Globus pallidus (tissue), 1 donor: ENCODE results near the gene C10orf88.

Experiments used
- DNase-seq: peaks from one replicate; pipeline ENCODE4 v3.0.0-alpha.2; 2015; ENCODE audit warnings: low spot score

Gene C10orf88, protein sequence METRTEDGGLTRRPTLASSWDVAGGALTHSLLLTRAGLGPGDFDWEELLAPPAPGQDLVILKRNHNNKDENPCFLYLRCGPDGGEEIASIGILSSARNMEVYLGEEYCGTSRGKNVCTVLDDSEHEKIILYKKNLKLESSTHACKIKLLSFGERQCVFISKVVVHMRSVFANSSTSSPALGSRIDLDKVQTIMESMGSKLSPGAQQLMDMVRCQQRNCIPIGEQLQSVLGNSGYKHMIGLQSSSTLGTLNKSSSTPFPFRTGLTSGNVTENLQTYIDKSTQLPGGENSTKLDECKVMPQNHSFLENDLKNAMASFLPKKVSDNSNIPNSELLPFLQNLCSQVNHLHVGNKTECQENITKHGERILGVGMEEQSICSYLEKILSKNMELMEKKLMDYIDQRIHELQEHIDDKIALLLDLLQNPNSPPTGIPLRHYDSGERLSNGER

DNA sequence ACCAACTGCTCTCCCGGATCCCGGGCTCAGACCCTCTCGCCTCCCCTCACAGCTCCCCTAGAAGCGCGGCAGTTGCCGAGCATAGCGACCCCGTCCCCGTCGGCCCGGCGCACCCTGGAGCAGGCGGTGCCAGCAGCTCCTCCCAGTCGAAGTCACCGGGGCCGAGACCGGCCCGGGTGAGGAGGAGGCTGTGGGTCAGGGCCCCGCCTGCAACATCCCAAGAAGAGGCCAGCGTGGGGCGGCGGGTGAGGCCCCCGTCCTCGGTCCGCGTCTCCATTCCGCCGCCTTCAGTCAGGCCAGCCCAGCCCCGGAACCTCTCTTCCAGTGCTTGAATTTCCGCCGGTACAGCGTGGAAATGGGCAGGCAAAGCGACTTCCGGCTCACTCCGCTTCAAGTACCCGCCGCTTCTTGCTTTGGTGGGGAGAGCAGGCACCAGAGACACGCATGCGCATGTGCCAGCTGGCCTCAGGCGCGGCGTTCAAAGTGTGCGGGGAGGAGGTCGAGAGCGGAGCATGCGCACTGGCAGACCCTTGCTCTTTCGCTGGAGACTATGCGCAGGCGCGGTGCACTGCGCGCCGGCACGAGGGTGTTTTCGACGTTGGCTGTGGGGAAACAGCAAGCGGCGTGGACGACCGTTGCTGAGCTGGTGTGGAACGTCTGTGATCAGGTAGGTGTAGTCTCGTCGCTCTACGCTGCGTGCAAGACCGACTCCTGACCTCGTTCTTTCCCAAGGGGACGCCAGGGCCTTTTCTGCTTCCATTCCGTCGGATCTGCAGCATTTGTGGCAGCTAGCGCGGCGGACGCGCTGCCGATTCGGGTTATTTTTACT is at the start of gene C10orf88:
C10orf88 (minus strand) TSS at position 326 of the 829 bp plus-strand sequence; CDS start at position 277, 49 bp downstream.
- peak; percentile 98 for DNase-seq

DNA sequence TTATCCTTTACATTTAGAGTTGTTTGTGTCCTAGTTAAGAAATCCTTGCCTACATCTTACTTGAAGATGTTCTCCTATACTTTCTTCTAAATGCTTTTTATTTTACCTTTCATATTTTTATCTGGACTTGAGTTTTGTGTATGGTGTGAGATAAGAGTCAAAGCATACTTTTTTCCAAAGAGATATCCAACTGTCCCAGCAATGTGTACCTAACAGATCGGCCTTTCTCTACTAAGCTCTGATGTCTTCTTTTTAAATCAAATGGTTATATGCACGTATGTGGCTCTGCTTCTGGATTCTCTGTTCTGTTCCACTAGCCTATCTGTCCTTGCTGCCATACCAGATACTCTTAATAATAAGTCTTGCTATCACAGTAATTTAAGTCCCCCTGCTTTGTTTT is 47.3 kb upstream of the C10orf88 start:
- no peak for DNase-seq

DNA sequence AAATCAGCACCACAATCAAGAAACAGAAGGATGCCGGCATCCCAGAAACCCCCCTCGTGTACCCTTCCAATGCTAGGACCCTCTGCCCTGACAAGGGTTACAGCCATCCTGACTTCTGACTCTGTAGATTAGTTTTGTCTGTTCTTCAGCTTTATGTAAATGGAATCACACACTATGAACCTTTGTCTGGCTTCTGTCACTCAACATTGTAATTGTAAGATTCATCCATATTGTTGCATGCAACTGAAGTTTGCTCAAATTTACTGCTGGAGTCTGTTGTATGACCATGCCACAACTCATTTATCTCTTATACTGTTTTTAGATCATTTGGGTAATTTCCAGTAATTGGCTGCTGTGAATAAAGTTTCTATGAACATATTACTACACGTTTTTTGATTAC is 46.1 kb upstream of the C10orf88 start:
- no peak for DNase-seq

DNA sequence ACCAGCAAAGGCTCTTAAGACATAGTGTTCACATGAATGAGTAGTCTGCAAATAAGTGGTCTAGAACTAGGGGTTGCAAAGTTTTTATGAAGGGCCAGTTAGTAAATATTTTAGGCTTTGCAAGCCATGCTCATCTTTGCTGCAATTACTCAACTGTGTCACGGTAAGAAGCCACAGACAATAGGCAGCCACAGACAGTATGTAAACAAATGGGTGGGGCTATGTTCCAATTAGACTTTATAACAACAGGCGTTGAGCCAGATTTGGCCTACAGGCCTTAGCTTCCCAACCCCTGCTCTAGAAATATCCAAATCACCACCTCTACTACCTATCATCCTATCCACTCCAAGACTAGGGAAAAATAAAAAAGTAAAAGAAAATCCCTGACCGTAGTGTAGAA is 45.3 kb upstream of the C10orf88 start:
- DNase-seq: peak; percentile 46

DNA sequence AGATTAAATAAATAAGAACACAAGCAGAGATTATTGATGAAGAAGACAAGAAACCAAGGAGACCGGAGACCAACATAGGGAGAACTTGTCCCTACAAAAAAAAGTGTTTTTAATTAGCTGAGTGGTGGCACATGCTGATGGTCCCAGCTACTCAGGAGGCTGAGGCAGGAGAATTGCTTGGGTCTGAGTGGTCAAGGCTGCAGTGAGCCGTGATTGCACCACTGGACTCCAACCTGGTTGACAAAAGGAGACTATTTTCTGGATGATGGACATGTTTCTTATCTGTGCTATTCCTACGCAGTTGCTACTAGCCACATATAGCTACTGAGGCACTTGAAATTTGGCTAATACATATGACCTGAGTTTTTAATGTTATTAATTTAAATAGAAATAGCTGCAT is 44.9 kb upstream of the C10orf88 start:
- DNase-seq: no peak

DNA sequence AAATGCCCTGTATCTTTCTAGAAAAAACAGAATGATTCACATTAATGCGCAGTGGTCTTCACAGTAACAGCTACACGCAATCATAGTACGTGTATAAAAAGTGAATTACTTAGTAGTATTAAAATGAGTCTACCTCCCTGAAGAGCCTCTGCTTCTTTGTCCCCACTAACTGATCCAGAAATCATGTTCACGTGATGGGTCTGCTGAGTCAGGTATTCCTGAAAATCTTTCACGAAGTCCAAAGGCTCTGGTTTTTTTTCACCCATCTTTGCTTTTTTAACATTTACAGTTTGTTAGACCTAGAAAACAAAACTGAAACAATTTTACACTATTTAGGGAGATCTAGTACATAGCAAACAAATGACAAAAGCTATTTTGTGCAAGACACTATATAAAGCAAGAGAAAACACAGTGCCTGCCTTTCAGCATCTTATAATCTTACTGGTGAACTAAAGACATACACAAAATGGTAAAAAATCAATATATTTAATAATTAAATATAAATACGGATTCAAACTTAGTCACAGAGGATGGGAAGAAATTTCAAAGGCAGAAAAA is 44.4 kb upstream of the C10orf88 start:
- no peak for DNase-seq

DNA sequence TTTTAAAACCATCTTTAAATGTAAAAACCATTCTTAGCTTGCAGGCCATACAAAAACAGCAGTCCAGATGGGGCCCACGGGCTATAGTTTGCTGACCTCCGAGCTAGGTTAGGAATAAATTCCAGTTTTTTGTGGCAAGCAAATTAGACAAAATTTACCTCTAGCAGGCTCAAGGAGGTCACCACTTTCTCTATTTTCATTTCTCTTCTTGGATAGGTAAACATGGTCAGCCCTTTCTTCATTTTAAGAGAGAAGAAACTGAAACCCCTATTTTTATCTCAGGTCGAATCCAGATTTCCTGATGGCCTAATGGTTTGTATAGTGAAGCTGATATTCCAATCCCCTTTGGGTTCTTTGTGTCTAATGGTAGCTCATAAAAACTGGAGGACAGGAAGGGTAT is 43.8 kb upstream of the C10orf88 start:
- DNase-seq: no peak

DNA sequence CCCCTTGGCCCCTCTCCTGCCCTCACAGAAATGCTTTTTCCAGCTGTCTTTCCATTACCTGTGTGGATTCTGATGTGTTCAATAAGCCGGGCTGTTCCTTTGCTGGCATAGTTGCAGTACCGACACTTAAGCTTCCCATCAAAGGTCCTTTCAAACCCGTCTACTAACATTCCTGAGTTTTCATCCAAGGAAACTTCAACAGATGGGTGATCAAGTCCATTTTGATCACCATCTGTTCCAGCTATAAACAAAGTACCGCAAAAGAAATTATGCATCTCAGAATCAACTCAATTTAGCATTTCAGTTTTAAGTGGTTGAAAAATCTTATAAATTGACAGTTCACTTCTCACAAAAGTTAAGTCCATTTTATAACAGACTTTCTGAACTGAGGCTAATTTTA is 41.9 kb upstream of the C10orf88 start:
- no peak for DNase-seq

DNA sequence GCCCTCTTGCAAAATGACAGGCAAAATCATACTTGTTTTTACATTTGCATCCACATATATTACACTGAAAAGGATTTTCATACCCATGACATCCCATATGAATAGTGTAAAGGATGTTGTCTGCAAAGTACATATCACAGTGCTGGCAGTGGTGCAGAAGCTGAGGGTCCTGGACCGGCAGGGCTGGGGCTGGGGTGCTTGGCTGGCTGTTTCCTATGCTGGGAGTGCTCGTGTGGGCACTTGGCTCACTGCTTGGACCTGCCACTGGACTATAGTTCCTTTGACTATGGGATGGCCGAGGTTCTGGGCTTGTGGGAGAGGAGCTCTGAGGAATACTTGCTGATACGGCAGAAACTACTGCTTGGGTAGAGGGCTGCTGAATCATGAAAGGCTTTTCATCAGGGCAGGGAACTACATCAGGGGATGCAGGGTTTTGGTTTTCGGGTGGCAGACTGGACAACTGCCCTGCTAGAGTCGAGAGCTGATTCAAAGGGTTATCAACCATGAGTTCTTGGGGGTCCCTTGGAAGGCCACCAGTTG is 39.8 kb upstream of the C10orf88 start:
- no peak for DNase-seq

DNA sequence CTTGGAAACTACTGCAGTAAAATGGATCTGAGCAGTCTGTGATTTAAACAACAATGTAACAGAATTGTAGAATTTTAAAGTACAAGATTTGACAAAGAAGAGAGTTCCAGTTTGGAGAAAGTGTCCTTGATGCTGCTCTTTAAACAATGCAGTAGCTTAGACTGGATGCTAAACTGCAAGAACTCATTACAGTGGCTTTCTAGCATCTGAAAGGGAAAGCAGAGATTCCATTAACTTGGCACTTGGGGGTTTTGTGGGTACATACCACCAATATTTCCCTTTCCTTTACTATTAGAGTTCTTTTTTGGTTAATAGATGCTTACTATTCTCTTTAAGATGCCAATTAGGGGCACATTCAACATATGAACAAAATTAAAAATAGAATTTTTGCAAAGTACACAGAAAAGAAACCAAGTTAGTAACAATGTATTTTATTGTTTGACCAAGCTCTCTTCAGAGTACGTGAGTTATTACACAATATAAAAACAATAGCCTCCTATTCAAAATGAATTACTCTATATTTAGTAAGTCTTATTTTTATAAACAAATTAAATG is 38.1 kb upstream of the C10orf88 start:
- peak; percentile 65 for DNase-seq

DNA sequence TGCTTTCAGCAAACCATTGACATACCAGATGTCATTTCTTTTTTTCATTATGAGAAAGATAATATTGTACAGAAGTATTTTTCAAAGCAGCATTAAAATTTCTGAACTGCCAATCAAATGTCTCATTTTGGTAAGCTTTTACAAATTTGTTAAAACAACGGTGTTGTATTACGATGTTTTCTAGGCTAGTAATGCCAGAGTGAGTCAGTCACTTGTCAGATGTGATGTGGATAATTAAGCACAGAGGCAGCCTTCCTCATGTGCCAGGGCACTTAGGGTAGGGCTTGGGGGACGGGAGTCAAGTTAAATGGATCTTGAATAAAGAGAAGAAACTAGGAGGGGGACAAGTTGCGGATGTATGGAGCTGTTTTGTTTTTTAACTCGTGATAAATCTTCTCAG is 36.3 kb upstream of the C10orf88 start:
- DNase-seq: no peak

DNA sequence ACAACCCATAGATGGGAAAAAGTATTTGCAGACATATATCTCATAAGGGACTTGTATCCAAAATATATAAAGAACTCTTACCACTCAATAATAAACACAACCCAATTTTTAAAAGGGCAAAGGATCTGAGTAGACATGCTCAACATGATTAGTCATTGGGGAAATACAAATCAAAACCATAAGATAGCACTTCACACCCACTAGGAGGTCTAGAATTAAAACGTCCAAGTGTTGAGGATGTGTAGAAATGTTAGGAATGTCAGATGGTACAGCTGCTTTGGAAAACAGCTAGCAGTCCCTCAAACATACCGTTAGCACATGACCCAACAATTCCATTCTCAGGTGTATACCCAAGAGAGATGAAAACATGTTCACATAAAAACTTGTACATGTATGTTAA is 34.5 kb upstream of the C10orf88 start:
- DNase-seq: no peak

DNA sequence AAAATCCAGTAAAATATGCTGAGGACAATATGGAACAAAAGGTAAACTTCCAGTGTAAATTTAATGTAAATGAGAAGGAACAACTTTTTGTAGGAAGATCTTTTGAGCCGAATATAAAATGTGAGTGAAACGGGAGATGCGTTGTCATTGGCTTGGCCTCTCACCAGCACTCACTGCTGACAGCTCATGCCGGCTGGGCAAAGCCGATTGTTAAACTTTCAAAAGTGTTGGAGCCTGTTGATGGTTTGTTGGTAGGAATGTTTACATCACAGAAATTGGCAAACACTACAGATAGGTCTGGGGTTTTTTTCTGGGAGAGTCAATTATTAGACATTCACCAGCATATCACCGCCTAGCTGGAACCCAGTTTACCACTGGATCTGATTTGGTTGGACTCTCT is 32.3 kb upstream of the C10orf88 start:
- no peak for DNase-seq

DNA sequence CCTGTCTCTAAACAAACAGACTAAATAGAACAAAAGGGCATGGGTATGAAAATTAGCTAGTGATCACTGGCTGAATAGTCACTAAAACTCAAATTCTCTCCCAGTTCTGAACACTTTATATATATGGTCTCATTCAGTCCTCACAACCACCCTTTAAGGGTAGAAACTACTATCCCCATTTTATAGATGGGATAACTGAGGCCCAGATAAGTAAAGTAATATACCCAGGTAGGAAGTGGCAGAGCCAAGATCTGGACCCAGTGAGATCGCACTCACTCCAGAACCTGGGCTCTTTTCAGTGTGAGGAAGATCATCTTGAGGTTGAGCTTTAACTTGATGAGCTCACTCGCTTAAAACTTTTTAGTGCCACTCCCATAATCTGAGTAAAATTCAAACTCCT is 30.7 kb upstream of the C10orf88 start:
- DNase-seq: no peak

DNA sequence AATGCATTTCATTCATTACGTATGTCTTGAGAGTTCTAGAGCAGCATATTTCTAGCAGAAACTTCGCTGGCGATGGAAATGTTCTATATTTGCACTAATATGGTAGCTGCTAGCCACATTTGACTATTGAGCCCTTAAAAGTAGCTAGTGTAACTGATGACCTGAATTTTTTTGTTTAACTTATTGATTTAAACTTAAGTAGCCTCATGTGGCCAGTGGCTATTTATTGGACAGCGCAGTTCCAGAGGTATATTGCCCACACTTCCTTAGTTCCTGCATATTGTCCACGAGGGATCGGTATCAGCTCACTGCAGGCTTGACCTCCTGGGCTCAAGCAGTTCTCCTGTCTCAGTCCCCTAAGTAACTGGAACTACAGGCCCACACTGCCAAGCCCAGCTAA is 29.9 kb upstream of the C10orf88 start:
- DNase-seq: no peak

DNA sequence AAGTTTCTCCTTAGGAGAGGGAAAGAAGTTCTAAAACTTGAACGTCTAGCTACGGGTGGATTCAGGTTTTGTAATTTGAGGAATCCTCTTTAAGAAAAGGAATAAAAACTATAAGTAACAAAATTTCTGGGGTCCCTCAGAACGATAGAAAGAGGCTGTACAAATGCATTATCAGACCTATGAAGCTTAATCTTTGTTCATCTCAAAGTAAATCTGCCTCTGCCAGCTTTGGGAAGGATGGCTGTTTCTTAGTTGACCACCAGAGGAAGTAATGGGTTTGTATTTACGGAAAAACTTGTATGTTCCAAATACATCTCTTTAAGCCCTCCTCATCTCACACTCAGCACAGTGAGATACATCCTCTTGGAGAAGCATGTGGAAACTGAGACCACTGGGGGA is 27.0 kb upstream of the C10orf88 start:
- no peak for DNase-seq

DNA sequence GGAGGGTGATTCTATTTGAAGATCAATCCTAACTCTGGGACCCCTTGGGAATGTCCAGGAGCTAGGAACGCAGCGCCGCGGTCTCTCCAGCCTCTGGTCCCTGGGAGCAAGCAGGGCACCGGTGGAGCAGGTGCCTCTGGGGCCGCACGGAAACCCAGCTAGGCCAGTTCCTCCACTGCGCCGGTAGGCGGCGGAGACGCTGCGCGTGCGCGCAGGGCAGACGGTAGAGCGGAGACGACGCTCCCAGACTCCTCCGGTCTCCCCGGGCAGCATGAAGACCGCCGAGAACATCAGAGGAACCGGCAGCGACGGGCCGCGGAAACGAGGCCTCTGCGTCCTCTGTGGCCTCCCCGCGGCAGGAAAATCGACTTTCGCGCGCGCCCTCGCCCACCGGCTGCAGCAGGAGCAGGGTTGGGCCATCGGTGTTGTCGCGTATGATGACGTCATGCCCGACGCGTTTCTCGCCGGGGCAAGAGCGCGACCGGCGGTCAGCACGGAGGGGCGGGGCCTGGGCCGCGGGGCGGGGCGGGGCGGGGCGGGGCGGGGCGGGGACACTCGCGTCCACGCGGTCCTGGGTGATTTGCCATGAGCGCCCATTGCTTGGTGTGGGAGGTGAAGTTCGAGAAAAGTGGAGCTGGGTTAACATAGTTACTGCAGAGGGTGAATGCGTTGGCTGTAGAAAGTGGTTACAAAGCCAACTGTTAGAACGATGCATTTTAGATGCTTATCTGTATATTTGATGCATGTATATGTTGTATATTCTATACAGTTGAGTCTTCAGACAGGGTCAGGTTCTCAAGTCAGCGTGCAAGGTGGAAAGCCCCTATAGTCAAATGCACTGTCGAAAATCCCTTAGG is 26.4 kb upstream of the C10orf88 start, which contains the start of gene PSTK:
PSTK (plus strand) TSS at position 193 of the 857 bp plus-strand sequence; CDS start at position 272, 79 bp downstream.
- peak; percentile 91 for DNase-seq

DNA sequence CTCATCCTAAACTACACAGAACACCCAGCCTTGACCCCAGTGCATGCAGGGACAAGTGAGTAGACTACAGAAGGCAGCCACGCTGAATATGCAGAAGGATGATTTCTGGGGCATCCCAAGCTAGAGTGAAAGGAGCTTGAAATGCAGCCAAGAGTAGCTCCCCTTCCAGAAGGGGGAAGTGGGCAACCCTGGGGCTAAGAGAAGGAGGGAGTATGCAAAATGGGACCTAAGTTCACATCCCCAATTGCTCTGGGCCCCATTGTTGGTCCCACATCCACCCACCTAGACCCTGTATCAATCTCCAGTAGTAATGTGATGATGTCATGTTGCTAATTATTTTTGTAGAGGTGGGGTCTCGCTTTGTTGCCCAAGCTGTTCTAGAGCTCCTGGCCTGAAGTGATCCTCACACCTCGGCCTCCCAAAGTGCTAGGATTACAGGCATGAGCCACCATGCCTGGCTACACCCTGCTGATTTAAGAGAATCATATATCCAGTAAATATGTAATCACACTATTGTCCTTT is 20.6 kb upstream of the C10orf88 start:
- no peak for DNase-seq

DNA sequence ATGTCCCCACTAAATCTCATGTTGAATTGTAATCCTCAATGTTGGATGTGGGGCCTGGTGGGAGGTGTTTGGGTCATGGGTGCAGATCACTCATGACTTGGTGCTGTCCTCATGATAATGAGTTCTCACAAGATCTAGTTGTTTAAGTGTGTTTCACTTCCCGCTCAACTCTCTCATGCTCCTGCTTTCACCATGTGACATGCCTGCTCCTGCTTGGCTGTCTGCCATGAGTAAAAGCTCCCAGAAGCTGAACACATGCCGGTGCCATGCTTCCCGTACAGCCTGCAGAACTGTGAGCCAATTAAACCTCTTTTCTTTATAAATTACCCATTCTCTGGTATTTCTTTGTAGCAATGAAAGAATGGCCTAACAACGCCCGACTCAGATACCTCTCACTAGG is 20.0 kb upstream of the C10orf88 start:
- no peak for DNase-seq

DNA sequence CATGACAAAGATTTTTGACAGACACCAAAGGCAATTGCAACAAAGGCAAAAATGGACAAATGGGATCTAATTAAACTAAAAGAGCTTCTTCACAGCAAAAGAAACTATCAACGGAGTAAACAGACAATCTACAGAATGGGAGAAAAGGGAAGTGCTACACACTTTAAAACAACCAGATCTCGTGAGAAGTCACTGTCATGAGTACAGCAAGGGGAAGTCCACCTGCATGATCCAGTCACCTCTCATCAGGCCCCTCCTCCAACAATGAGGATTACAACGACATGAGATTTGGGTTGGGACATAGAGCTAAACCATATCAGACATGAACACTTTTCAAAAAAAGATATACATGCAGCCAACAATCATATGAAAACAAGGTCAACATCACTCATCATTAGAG is 14.7 kb upstream of the C10orf88 start:
- no peak for DNase-seq

DNA sequence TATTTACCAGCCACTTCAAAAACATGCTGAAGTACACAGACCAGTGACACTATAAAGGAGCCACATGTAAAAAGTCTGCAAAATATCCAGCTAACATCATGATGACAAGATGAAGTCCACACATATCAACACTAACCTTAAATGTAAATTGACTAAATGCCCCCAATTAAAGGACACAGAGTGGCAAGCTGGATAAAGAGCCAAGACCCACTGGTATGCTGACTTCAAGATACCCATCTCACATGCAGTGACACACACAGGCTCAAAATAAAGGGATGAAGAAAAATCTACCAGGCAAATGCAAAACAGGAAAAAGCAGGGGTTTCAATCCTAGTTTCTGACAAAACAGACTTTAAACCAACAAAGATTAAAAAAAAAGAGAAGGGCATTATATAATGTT is 12.9 kb upstream of the C10orf88 start:
- DNase-seq: no peak
